ENCODE results near the gene ANXA7. TPM values are rescaled to one million over a fixed set of nuclear protein-coding genes. Genes with fewer than 3 reads are reported as not detected.

Gene ANXA7
- total RNA-seq, 1 donor from 2014 or later = 48.1 TPM

GRCh38 chr10:73358331-73359279 is 55.3 kb downstream of the ANXA7 start, which contains the start of gene CFAP70:
CFAP70 (minus strand) TSS chr10:73358864; CDS start chr10:73354796, 4,068 bp downstream.
- peaks cover 51% of the 10 kb centered on the region for H3K27me3 Mint-ChIP-seq (ENCODE audit: low read depth)
- H3K36me3 Mint-ChIP-seq (ENCODE audit: low read depth) = peaks cover 11% of the 10 kb centered on the region
- H3K4me1 Mint-ChIP-seq = peaks cover 12% of the 10 kb centered on the region
- TF ChIP-seq CTCF (conservative IDR thresholded peaks at IDR 0.05) = no peak
- H3K9me3 Mint-ChIP-seq = peaks cover 5% of the 10 kb centered on the region
- peak; percentile 82 for DNase-seq (ENCODE audit: low read depth, low spot score)
- H3K4me3 Mint-ChIP-seq = peak within 1 kb of the TSS; percentile 97
- H3K27ac Mint-ChIP-seq (ENCODE audit: unreplicated experiment) = peak within 1 kb of the TSS; percentile 85

- H3K27me3 Mint-ChIP-seq (ENCODE audit: low read depth) = peaks cover 56% of the 10 kb centered on the region
- no peak for DNase-seq (ENCODE audit: low read depth, low spot score)
- peaks cover 8% of the 10 kb centered on the region for H3K36me3 Mint-ChIP-seq (ENCODE audit: low read depth)
- peaks cover 5% of the 10 kb centered on the region for H3K9me3 Mint-ChIP-seq
- no peak overlapping the region for H3K27ac Mint-ChIP-seq (ENCODE audit: unreplicated experiment)
- no peak for TF ChIP-seq CTCF (conservative IDR thresholded peaks at IDR 0.05)
- H3K4me1 Mint-ChIP-seq = peaks cover 12% of the 10 kb centered on the region
- peak overlapping the region; percentile 97 for H3K4me3 Mint-ChIP-seq
Observed at GRCh38 chr10:73357821-73358220, 56.0 kb downstream of the ANXA7 start.

GRCh38 chr10:73357166-73357565 is 56.7 kb downstream of the ANXA7 start:
- peaks cover 63% of the 10 kb centered on the region for H3K27me3 Mint-ChIP-seq (ENCODE audit: low read depth)
- H3K4me3 Mint-ChIP-seq = peak overlapping the region; percentile 60
- H3K36me3 Mint-ChIP-seq (ENCODE audit: low read depth) = peaks cover 5% of the 10 kb centered on the region
- peaks cover 5% of the 10 kb centered on the region for H3K9me3 Mint-ChIP-seq
- DNase-seq (ENCODE audit: low read depth, low spot score) = no peak
- H3K27ac Mint-ChIP-seq (ENCODE audit: unreplicated experiment) = no peak overlapping the region
- peaks cover 12% of the 10 kb centered on the region for H3K4me1 Mint-ChIP-seq
- TF ChIP-seq CTCF (conservative IDR thresholded peaks at IDR 0.05) = no peak

- no peak for TF ChIP-seq CTCF (conservative IDR thresholded peaks at IDR 0.05)
- Mint-ChIP-seq H3K4me3 (no peak overlapping the region), H3K9me3 (no peaks in the 10 kb centered on the region)
Observed at GRCh38 chr10:73344269-73344668, 69.6 kb downstream of the ANXA7 start.

GRCh38 chr10:73340121-73340520 is 73.7 kb downstream of the ANXA7 start:
- H3K27me3 Mint-ChIP-seq (ENCODE audit: low read depth) = no peaks in the 10 kb centered on the region
- H3K36me3 Mint-ChIP-seq (ENCODE audit: low read depth) = no peaks in the 10 kb centered on the region
- H3K27ac Mint-ChIP-seq (ENCODE audit: unreplicated experiment) = no peak overlapping the region
- H3K4me1 Mint-ChIP-seq = no peaks in the 10 kb centered on the region
- no peak overlapping the region for H3K4me3 Mint-ChIP-seq
- H3K9me3 Mint-ChIP-seq = no peaks in the 10 kb centered on the region
- DNase-seq (ENCODE audit: low read depth, low spot score) = no peak
- no peak for TF ChIP-seq CTCF (conservative IDR thresholded peaks at IDR 0.05)

More at GRCh38 chr10:73344269-73344668, 69.6 kb downstream of the ANXA7 start:
- Mint-ChIP-seq H3K4me1 (no peaks in the 10 kb centered on the region), H3K27ac (ENCODE audit: unreplicated experiment) (no peak overlapping the region), H3K36me3 (ENCODE audit: low read depth) (no peaks in the 10 kb centered on the region), H3K27me3 (ENCODE audit: low read depth) (peaks cover 12% of the 10 kb centered on the region)
- no peak for DNase-seq (ENCODE audit: low read depth, low spot score)
